HEK293 (cell line): ENCODE measurements around the gene CFAP65.

Experiments
- GLI4 ChIP-seq: fragments of 450-650 bp; formaldehyde crosslinking; IDR thresholded peaks from 2 replicates; pipeline ENCODE4 v1.5.1; 2016; ENCODE audit warnings: missing biosample characterization, missing genetic modification characterization
- SALL2 ChIP-seq: fragments of 450-650 bp; formaldehyde crosslinking; IDR thresholded peaks from 2 replicates; pipeline ENCODE4 v1.5.0; 2017; ENCODE audit warnings: missing biosample characterization, mild to moderate bottlenecking, missing genetic modification characterization, borderline replicate concordance
- SETDB1 ChIP-seq: IDR thresholded peaks from one replicate; pipeline ENCODE4 v1.6.1; 2017; ENCODE audit warnings: mild to moderate bottlenecking, low read length, moderate library complexity, mixed read lengths; ENCODE audit not compliant: insufficient read length
- YY1 ChIP-seq: fragments of 450-650 bp; formaldehyde crosslinking; IDR thresholded peaks from 2 replicates; pipeline ENCODE4 v1.5.1; 2018; ENCODE audit warnings: missing biosample characterization, missing genetic modification characterization
- ZBTB7A ChIP-seq: fragments of 450-650 bp; formaldehyde crosslinking; IDR thresholded peaks from 2 replicates; pipeline ENCODE4 v1.5.1; 2016; ENCODE audit warnings: low read depth, missing biosample characterization, missing genetic modification characterization
- ZIC2 ChIP-seq: fragments of 450-650 bp; formaldehyde crosslinking; IDR thresholded peaks from 2 replicates; pipeline ENCODE4 v1.5.1; 2016; ENCODE audit warnings: missing biosample characterization, missing genetic modification characterization
- ZNF146 ChIP-seq: fragments of 450-650 bp; formaldehyde crosslinking; IDR thresholded peaks from 2 replicates; pipeline ENCODE4 v1.5.1; 2016; ENCODE audit warnings: missing biosample characterization, missing genetic modification characterization
- ZNF169 ChIP-seq: fragments of 450-650 bp; formaldehyde crosslinking; IDR thresholded peaks from 2 replicates; pipeline ENCODE4 v1.5.1; 2016; ENCODE audit warnings: missing biosample characterization, missing genetic modification characterization
- ZNF24 ChIP-seq: fragments of 450-650 bp; formaldehyde crosslinking; IDR thresholded peaks from 2 replicates; pipeline ENCODE4 v1.5.1; 2016; ENCODE audit warnings: missing biosample characterization, missing genetic modification characterization
- TF ChIP-seq, protein P1 (sequence below): fragments of 450-650 bp; formaldehyde crosslinking; IDR thresholded peaks from 2 replicates; pipeline ENCODE4 v1.5.1; 2016; ENCODE audit warnings: missing biosample characterization, missing genetic modification characterization
- TF ChIP-seq, protein P2 (sequence below): fragments of 450-650 bp; formaldehyde crosslinking; conservative IDR thresholded peaks from 2 replicates; pipeline ENCODE4 v1.5.1; 2016; ENCODE audit warnings: low read depth, missing biosample characterization, missing genetic modification characterization
- TF ChIP-seq, protein P3 (sequence below): IDR thresholded peaks from 2 replicates; pipeline ENCODE4 v1.6.1; 2011; ENCODE audit warnings: mild to moderate bottlenecking, low read depth, low read length, borderline replicate concordance

DNA sequence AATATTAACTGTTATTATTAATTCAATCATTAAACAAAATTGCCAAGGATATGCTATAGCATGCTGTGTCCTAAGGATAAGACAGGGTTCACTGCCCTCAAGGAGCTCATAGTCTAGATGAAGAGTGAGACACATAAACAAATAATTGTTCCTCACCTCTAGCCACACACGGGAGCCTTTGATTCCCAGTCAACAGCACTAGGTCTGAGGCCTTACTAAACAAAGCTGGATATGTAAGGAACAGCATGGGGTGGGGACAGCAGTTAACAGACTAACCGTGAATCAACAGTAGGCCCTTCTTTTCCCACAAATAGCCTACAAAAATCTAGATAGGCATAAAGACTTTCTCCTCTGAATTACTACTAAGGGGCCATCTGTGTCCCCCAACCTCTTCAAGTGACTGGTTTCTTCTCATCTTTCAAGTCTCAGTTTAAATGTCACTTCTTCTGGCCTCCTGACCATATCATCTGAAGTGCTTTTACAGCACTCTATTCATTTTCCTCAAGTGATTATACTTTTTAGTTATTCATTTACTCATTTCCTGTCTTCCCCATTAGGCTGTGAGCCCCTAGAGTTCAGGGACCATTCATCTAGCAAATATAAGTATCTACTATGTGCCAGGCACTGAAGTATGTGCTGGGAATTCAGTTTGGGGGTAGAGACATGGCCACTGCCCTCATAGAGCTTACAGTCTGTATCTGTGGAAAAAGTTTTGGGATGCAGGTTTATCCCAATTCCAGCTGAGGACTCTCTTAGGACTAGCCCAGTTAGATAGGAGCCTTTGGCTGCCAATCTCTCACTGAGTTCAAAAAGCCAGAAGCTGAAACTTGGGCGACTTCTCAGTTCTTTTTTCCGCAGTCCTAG lies 49.4 kb upstream of the CFAP65 start:
- TF ChIP-seq, protein P1, sequence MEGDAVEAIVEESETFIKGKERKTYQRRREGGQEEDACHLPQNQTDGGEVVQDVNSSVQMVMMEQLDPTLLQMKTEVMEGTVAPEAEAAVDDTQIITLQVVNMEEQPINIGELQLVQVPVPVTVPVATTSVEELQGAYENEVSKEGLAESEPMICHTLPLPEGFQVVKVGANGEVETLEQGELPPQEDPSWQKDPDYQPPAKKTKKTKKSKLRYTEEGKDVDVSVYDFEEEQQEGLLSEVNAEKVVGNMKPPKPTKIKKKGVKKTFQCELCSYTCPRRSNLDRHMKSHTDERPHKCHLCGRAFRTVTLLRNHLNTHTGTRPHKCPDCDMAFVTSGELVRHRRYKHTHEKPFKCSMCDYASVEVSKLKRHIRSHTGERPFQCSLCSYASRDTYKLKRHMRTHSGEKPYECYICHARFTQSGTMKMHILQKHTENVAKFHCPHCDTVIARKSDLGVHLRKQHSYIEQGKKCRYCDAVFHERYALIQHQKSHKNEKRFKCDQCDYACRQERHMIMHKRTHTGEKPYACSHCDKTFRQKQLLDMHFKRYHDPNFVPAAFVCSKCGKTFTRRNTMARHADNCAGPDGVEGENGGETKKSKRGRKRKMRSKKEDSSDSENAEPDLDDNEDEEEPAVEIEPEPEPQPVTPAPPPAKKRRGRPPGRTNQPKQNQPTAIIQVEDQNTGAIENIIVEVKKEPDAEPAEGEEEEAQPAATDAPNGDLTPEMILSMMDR (tag by site-specific recombination): no peak
- no peak for TF ChIP-seq ZNF24 (tag by site-specific recombination)
- TF ChIP-seq, protein P2, sequence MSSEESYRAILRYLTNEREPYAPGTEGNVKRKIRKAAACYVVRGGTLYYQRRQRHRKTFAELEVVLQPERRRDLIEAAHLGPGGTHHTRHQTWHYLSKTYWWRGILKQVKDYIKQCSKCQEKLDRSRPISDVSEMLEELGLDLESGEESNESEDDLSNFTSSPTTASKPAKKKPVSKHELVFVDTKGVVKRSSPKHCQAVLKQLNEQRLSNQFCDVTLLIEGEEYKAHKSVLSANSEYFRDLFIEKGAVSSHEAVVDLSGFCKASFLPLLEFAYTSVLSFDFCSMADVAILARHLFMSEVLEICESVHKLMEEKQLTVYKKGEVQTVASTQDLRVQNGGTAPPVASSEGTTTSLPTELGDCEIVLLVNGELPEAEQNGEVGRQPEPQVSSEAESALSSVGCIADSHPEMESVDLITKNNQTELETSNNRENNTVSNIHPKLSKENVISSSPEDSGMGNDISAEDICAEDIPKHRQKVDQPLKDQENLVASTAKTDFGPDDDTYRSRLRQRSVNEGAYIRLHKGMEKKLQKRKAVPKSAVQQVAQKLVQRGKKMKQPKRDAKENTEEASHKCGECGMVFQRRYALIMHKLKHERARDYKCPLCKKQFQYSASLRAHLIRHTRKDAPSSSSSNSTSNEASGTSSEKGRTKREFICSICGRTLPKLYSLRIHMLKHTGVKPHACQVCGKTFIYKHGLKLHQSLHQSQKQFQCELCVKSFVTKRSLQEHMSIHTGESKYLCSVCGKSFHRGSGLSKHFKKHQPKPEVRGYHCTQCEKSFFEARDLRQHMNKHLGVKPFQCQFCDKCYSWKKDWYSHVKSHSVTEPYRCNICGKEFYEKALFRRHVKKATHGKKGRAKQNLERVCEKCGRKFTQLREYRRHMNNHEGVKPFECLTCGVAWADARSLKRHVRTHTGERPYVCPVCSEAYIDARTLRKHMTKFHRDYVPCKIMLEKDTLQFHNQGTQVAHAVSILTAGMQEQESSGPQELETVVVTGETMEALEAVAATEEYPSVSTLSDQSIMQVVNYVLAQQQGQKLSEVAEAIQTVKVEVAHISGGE (tag by site-specific recombination): no peak
- no peak for TF ChIP-seq ZBTB7A (tag by site-specific recombination)
- TF ChIP-seq ZNF169: no peak
- TF ChIP-seq, protein P3, sequence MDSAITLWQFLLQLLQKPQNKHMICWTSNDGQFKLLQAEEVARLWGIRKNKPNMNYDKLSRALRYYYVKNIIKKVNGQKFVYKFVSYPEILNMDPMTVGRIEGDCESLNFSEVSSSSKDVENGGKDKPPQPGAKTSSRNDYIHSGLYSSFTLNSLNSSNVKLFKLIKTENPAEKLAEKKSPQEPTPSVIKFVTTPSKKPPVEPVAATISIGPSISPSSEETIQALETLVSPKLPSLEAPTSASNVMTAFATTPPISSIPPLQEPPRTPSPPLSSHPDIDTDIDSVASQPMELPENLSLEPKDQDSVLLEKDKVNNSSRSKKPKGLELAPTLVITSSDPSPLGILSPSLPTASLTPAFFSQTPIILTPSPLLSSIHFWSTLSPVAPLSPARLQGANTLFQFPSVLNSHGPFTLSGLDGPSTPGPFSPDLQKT: no peak
- no peak for TF ChIP-seq SALL2 (tag by site-specific recombination)
- no peak for TF ChIP-seq GLI4 (tag by site-specific recombination)
- no peak for TF ChIP-seq SETDB1
- TF ChIP-seq YY1 (tag by site-specific recombination): no peak
- TF ChIP-seq ZNF146: no peak
- TF ChIP-seq ZIC2 (tag by site-specific recombination): no peak
